ENCODE results near the gene ERFL.

The ERFL gene

DNA sequence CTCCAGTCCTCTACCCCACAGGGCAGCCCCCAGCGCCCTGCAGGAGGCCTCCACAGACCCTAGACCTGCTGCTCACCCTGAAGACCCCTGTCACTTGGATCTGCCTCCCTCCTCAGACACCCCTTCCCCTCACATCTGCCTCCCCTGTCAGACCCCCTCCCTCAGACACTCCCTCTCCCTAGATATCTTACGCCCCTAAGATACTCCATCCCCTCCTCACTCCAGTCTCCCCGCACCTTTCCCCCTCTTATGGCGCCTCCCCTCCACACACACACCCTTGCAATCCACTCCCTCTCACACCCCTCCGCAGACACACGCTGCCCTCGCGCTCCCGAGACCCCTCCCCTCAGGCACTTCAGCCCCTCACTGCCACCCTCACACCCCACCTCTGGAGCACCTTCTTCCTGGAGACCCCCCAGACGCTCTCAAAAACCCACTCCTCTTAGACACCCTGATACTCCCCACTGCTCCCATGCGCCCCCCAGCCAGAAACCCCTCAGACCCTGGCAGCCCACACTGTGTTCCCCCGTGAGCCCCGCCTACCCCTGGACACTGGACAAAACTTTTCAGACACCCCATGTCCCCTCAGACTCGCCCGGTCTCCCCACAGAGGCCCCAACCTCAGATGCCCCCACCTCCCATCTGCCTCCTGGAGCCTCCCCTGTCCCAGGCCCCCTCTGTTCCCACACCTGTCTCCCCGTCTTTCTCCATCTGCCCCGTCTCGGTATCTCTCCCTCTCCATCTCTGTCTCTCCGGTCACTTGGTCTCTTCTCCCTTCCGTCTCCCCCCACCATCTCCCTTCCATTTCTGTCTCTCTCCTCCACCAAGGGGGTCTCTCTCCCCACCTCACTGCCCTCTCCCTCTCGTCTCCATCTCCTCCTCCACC lies 14.5 kb downstream of the ERFL start:
- no peak for DNase-seq (ENCODE audit: low spot score)

DNA sequence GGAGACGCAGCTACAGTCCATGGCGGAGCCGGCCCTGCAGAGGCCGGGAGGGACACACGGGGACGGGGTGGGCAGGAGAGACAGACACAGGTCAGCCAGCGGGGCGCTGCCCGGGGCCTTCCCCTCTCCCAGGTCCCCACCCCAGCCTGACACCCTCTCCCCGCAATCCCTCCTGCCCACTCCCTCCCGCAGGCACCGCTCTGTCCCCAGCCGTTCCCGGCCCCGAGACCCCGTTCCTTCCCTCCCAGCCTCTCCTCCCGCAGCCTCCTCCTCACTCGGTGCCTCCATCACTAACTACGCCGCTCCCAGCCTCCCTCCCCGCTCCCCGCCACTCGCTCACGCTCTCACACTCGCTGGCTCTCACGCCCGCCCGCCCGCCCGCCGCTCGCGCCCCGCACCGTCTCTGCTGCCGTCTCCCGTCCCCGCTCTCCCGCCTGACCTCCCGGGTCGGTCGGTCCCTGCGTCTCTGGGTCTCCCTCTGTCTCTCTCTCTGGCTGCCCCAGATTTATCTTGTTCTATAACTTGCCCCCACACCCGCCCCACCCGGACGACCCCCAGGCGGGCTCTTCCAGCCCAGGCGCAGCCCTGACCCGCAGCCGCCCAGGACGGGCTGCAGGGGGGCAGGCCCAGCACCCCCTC lies 15.2 kb downstream of the ERFL start:
- peak; percentile 60 for DNase-seq (ENCODE audit: low spot score)

DNA sequence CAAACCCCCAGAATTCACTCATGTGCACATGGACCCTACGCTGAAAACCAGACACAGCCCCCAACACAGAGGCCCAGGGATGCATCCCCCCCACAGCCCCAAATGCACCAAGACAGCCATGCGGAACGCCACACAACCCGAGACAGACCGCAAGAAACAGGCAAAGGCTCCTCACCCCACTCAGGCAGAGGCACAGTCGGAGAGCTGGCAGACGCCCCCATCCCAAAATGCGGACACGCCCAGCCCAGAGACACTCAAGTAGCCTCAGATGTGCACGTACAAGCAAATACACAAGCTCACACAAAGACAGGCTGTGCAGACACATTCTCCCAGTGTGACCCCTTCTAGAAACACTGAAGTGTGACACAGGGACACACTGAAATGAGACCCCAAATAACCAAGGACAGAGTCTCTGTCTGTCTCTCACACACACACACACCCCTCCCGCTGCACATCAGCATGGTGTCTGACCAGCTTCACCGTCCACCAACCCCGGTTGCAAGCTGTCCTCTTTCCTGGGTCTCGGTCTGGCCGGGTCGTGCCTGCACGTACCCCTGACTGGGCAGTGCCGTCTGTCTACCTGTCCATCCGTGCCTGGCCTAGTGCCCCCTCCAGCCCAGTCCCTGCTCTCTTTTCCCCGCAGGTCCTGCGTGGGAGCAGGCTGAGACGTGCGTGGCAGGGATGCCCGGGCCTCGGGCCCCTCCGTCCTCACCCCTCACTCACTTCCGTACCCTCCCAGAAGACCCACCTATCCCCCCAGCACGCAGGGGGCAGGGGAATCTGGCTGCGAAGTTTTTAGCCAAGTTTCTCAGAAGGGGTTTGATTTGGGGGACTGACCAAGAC lies 16.1 kb downstream of the ERFL start:
- DNase-seq (ENCODE audit: low spot score) = no peak

DNA sequence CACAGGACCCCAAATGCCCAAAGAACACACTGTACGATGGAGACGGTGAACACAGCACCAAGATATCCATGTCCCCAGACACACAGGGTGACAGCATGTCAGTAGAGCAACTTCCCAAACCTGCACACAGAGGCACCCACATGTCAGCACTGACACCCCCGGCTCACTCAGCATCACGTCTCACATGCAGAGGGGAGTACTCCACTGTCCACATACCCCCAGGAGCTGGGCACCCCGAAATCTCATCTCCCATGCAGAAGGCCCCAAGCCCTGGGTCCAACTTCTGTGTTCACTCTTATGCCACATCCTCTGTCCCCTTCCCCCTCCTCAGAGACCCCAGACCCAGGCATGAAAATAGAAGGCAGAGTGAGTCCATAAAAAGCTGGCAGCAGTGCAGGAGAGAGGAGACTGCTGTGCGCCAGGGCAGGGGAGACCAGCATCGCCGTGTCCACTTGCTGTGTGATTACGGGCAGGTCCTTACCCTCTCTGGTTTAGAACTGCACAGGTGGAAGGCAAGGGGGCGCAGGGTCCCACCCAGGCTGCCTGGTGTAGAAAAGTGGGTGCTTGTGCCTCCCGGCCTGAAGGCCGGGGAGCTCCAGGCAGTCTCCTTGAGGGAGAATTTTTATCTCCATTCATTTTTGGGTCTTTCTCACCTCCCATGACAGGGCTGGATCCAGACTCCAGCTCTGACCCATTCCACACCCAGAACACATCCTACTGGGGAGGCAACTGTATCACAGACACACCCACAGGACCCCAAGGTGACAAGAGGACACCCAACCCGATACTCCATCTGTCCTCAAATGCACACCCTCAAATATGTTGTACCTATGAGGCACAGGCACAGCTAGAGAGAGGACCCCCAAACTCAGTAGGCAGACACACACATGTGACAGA lies 17.0 kb downstream of the ERFL start:
- no peak for DNase-seq (ENCODE audit: low spot score)

DNA sequence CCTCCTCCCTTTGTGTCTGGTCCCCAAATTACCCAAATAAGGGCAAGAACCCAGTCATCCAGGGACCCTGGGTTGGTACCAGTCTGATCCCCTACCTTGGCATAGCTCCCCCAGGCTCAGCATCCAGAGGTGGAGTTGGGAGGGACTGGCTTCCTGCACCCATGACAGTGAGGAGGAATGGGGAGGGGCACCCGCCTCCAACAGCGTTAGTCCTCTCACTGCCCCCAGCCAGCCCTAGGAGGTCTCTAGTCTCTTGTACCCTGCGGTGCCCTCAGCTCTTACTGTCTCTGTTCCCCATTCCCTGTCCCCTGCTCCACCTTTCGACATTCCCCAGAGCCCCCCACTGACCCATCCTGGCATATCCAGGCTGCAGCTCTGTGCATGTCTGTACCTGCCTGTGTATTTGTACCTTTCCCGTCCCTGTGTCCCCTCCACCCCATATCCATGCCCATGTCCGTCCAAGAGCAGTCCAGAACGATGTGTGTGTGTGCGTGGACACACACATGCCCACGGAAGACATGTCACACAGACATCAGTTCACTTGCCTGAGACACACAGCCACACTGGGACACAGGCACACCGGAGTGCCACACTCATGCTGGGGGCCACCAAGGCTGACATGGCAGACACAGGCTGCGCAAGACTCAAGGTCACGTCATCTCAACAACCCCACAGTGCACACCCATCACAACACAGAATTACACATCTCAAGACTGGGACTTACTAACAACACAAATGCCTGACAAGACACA lies 17.8 kb downstream of the ERFL start:
- no peak for DNase-seq (ENCODE audit: low spot score)

DNA sequence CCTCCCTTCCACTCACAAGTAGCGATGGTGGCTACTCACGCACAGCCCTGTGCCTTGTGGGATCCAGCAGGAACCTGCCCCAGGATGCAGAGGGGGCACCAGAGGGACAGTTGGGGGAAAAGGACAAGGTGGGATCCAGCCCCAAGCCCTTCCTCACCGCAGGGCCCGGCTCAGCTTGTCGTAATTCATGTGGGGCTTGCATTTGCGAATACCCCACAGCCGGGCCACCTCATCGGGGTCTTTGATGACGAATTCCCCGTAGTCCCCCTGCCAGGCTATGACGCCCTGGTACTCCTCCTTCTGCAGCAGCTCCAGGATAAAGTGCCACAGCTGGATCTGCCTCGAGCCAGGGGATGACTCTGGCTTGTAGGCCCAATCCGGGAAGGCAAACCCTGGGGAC lies 18.5 kb downstream of the ERFL start:
- DNase-seq (ENCODE audit: low spot score) = no peak

DNA sequence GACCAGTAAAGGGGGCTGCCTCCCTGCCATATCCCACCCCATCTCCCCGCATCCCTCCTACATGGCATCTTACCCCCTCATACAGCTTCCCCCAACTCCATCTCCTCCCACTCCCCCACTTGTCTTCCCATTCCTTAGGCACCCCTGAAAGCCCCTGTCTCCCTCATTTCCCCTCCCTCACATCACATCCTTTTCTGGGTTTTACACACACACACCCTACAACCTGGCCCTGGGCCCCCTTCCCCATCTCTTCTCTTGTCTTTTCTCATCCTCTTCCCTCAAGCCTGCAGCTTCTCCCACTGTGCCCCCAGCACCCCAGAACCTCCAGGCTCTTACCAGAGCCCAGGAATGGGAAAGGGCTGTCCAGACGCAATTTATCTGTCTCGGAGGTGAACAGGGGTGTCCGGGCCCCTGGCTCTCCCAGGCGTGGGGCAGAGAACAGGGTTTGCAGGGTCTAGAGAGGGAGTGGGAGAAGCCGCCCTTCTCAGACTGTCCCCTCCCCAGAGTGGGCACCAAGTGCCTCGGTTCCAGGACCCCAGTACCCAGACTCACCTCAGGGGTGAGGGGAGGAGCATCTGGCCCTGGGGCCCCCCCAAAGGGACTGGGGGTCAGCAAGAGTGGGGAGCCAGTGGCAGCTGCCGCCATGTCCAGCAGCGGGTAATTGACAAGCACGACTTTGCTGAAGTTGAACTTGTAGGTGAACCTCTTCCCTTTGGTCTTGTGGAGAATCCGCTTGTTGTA lies 19.4 kb downstream of the ERFL start:
- DNase-seq (ENCODE audit: low spot score) = no peak

DNA sequence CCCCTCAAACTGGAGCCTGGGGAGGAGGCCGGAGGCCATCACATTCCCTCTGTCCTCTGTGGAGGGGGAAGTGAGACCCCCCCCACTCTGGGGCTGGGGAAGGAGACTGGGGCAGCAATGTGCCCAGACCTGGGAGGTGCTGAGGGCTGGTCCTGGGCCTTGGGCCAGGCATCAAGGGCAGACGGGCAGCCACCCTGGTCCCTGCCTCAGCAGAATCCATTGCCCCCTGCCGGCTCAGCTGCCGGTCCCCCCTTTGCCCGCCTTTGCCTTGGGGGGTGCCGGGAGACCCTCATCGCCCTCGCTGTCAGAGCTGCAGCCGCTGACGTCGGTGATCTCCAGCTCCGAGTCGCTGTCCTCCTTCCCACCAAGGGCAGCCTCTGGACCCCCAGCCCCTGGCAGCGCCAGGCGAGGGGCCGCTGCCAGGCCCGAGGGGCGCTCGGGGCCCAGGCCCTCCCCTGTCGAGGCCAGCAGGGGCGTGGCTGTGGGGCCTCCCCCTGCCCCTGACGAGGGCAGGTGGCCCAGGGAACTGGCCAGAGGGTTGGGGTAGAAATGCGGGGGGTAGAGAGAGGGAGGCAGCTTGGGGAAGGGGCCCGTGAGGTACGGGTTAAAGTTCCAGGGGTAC lies 20.1 kb downstream of the ERFL start:
- no peak for DNase-seq (ENCODE audit: low spot score)

DNA sequence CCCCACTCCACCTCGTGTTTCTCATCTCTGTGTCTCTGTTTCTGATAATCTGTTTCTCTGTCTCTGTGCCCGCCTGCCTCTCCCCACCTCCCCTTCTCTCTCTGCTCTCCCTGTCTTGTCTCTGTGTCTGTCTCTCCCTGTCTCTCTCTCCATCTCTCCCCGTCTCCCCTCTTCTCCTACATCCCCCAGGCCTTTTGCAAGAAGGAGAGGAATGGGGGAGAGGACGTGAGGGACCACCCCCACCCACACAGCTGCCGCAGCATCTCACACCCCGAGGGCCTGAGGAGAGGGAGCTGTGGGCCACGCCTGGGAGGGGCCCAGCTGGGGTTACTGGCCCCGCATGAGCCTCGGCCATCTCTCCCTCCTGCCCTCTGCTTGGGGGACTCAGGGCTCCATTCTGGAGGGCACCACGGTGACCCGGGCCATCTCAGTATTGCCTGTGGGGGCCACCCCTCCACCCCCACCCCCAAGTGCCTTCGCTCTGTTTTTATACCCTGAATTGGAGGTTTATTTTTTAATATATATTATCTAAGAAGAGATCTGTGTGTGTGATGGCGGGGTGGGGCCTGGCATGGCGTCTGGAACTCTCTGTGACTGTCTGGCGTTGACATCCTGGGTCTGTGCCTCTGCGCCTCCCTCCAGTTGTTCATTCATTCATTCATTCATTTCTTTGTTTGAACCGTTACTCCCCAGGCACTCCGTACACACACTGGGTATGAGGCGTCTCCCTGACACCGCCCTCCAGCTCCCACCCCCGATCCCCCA lies 21.2 kb downstream of the ERFL start:
- DNase-seq (ENCODE audit: low spot score) = no peak

DNA sequence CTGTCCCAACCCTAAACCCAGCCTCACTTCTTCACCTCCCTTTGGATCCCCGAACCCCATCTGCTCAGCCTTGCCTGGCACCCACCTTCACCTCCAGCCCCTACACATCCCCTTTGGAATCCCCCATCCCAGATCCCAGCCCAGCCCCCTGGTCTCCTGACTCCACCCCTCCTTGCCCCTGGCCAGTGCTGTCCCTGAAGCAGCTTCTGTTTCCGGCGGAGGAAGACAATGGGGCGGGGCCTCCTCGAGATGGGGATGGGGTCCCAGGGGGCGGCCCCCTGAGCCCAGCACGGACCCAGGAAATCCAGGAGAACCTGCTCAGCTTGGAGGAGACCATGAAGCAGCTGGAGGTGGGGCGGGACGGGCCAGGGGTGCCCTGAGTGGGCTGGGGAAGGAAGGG lies 22.0 kb downstream of the ERFL start:
- no peak for DNase-seq (ENCODE audit: low spot score)

DNA sequence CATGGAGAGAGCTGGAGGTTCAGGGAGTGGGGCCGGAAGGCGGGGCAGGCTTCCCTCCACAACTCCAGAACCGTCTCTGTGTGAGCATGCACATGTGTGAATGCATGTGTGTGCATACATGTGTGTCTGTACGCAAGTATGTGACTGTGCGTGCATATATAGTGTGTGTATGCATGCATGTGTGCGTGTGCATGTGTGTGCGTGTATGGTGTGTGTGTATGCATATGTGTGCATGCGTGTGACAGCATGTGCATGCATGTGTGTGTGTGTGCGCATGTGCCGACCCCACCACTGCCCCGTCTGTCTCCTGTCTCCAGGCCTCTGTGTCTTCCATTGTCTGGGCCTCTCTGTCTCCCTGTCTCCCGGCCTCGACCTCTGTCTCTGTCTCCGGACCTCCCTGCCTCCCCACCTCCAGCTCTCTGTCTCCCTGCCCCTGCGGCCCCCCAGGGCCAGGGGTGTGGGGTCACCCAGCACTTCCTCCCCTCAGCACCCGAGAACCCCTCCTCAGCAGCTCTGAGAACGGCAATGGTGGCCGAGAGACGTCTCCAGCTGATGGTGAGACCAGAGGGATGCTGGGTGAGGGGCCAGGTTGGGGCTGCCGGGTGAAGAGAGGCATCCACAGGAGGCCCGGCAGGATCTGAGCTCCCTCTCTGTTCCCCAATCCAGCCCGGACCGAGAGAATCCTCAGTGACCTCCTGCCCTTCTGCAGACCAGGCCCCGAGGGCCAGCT lies 22.8 kb downstream of the ERFL start:
- DNase-seq (ENCODE audit: low spot score) = no peak

DNA sequence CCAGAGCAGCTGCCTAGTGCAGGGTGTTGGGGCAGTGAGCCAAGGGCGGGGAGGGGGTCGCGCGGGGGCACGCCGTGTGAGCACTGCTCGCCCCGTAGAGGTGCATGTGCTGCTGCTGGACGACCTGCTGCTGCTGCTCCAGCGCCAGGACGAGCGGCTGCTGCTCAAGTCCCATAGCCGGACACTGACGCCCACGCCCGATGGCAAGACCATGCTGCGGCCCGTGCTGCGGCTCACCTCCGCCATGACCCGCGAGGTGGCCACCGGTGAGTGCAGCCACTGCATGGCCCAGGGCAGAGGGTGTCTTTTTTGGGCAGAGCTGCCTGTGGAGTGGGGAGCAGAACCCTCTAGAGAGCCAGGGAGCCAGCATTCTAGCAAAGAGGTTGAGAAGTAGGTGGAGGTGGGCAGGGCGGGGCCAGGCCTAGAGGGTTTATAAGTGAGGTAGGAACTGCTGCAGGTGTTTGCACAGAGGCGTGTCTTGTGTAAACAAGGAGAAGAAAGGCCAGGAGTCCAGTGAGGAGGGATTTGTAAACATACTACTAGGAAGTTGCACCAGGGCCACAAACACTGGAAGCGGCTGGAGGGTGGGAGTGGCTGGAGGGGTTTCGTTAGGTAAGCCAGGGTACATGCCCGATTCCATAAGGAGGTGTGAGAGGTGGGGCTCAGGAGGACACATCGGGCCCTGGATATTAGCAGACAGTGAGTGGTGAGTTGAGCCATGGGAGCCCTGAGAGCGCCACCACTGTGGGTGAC lies 24.0 kb downstream of the ERFL start:
- no peak for DNase-seq (ENCODE audit: low spot score)

DNA sequence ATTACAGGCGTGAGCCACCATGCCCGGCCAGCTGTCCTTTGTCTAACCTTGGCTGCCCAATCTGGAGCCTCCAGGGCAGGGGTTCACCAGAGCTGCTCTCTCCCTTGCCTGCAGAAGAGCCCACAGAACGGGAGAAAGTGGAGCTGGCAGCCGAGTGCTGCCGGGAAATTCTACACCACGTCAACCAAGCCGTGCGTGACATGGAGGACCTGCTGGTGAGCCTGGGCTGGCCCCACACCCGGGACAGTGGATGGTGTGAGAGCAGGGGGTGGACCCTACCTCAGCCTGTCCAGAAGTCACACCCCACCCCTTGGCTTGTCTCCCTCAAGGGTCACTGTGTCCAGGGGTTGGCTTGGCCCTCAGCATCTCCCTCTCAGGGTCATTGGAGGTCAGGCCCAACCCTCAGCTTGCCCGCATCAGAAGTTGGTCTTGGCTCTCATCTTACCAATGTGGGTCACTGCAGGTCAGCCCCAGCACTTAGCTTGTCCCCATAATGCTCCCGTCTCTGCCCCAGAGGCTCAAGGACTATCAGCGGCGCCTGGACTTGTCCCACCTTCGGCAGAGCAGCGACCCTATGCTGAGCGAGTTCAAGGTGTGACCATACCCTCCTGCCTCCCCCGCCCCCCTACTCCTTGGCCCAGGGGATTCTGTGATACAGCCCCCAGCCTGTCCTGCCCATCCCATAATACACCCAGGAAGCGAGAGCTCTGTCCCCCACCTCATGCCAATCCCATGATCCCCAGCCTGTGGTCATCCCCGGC lies 24.9 kb downstream of the ERFL start:
- no peak for DNase-seq (ENCODE audit: low spot score)

DNA sequence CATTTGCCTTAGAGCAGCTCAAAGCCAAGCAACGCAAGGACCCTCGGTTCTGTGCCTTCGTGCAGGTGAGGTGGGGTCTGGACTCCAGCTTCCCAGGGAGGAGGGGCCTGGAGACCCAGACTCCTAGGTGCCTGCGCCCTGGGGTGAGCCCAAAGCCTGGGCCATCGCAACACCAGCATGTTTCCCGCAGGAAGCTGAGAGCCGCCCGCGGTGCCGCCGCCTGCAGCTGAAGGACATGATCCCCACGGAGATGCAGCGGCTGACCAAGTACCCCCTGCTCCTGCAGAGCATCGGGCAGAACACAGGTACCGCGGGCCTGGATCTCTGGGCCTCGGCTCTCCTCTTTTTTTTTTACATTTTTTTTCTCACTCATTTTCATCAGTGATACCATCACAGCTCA lies 25.7 kb downstream of the ERFL start:
- DNase-seq (ENCODE audit: low spot score) = no peak

DNA sequence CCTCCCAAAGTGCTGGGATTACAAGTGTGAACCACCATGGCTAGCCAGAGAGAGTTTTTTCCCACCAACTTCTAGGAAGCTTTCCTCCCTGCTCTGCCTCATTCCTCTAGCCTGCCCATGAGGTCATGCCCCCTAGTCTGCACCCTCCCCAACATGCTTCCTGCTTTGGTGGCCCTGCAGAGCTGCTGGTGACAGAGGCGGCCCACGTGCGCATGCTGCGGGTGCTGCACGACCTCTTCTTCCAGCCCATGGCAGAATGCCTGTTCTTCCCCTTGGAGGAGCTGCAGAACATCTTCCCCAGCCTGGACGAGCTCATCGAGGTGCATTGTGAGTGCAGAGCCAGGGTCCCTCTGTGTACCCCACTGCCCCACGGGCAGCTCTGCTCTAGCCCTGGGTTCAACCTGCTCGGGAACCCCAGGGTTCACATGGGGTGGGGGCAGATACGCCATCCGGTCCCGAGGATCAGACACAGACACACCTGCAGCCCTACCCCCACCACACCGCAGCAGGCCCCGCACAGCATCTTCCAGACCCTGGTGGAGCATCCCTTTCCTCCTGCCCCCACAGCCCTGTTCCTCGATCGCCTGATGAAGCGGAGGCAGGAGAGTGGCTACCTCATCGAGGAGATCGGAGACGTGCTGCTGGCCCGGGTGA lies 26.4 kb downstream of the ERFL start:
- DNase-seq (ENCODE audit: low spot score) = no peak

DNA sequence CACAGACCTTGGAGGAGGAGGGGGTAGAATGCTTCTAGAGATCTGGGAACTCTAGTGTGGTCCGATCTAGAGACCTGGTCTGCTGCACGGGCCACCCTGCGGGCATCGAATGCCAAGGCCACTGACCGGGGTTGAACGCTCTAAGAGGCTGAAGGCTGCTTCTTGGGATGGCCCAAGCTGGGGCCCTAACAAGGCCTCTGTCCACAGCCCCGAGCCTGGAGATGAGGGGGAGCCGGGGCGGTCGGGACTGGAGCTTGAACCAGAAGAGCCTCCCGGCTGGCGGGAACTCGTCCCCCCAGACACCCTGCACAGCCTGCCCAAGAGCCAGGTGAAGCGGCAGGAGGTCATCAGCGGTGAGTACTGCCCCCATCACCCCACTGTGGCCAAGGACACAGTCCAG lies 30.0 kb downstream of the ERFL start:
- no peak for DNase-seq (ENCODE audit: low spot score)

Data from D341Med (cell line).